ENCODE data around the gene PVR.
"Not testable (repeated sequence)": the region's sequence is repeated elsewhere in the genome, so short reads cannot be mapped to it uniquely, and the experiment has no call there.

The PVR gene

GRCh38 chr19:44624840-44625354, 18.8 kb upstream of the PVR start:
- H3K4me2 ChIP-seq (ENCODE audit: low read length) = no peak overlapping the region

DNA sequence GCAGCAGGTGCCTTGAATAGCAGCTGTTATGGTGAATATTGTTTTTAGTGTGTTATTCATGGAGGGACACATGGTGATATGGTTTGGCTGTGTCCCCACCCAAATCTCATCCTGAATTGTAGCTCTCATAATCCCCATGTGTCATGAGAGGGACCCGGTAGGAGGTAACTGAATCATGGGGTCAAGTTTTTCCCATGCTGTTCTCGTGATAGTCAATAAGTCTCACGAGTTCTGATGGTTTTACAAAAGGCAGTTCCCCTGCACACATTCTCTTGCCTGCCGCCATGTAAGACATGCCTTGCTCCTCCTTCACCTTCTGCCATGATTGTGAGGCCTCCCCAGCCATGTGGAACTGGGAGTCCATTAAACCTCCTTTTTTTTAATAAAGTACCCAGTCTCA, 18.1 kb upstream of the PVR start:
- H3K9me2 ChIP-seq (replicated peaks; ENCODE audit: control insufficient read depth, low read length); H3K9me3 ChIP-seq (ENCODE audit: control insufficient read depth, insufficient read depth, low read length); H3K27ac ChIP-seq (ENCODE audit: low read depth, low read length); H3K4me1 ChIP-seq (ENCODE audit: control insufficient read depth, low read length); H3K4me2 ChIP-seq (ENCODE audit: low read length); H3F3A ChIP-seq (ENCODE audit: control insufficient read depth, insufficient read depth); H3K27me3 ChIP-seq (ENCODE audit: control insufficient read depth, low read length); H3K36me3 ChIP-seq (ENCODE audit: control insufficient read depth, low read length); H3K4me3 ChIP-seq (ENCODE audit: low read length); H3K79me2 ChIP-seq (ENCODE audit: control insufficient read depth, low read length); H4K20me1 ChIP-seq (ENCODE audit: control insufficient read depth, insufficient read depth, low read depth, low read length): not testable (repeated sequence)

More at GRCh38 chr19:44624840-44625354, 18.8 kb upstream of the PVR start:
- Histone ChIP-seq H4K20me1 (ENCODE audit: control insufficient read depth, insufficient read depth, low read depth, low read length) (no peaks in the 10 kb centered on the region), H3K27ac (ENCODE audit: low read depth, low read length) (no peak overlapping the region), H3K36me3 (ENCODE audit: control insufficient read depth, low read length) (no peaks in the 10 kb centered on the region), H3K4me3 (ENCODE audit: low read length) (no peak overlapping the region), H3K4me1 (ENCODE audit: control insufficient read depth, low read length) (no peaks in the 10 kb centered on the region), H3F3A (ENCODE audit: control insufficient read depth, insufficient read depth) (no peaks in the 10 kb centered on the region), H3K9me3 (ENCODE audit: control insufficient read depth, insufficient read depth, low read length) (no peaks in the 10 kb centered on the region), H3K79me2 (ENCODE audit: control insufficient read depth, low read length) (no peaks in the 10 kb centered on the region), H3K27me3 (ENCODE audit: control insufficient read depth, low read length) (no peaks in the 10 kb centered on the region), H3K9me2 (replicated peaks; ENCODE audit: control insufficient read depth, low read length) (no peaks in the 10 kb centered on the region)
- TF ChIP-seq EZH2phosphoT487 (IDR thresholded peaks at IDR 0.05; ENCODE audit: borderline replicate concordance, low read length) = no peak
- TF ChIP-seq, protein P1, sequence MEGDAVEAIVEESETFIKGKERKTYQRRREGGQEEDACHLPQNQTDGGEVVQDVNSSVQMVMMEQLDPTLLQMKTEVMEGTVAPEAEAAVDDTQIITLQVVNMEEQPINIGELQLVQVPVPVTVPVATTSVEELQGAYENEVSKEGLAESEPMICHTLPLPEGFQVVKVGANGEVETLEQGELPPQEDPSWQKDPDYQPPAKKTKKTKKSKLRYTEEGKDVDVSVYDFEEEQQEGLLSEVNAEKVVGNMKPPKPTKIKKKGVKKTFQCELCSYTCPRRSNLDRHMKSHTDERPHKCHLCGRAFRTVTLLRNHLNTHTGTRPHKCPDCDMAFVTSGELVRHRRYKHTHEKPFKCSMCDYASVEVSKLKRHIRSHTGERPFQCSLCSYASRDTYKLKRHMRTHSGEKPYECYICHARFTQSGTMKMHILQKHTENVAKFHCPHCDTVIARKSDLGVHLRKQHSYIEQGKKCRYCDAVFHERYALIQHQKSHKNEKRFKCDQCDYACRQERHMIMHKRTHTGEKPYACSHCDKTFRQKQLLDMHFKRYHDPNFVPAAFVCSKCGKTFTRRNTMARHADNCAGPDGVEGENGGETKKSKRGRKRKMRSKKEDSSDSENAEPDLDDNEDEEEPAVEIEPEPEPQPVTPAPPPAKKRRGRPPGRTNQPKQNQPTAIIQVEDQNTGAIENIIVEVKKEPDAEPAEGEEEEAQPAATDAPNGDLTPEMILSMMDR (IDR thresholded peaks at IDR 0.05; ENCODE audit: low read depth, low read length, poor library complexity, severe bottlenecking) = no peak

- H4K20me1 ChIP-seq (ENCODE audit: control insufficient read depth, insufficient read depth, low read depth, low read length) = no peaks in the 10 kb centered on the region
- TF ChIP-seq, protein P1 (IDR thresholded peaks at IDR 0.05; ENCODE audit: low read depth, low read length, poor library complexity, severe bottlenecking) = no peak
- no peak for TF ChIP-seq EZH2phosphoT487 (IDR thresholded peaks at IDR 0.05; ENCODE audit: borderline replicate concordance, low read length)
- no peak overlapping the region for H3K4me3 ChIP-seq (ENCODE audit: low read length)
- no peaks in the 10 kb centered on the region for H3K36me3 ChIP-seq (ENCODE audit: control insufficient read depth, low read length)
- H3K79me2 ChIP-seq (ENCODE audit: control insufficient read depth, low read length) = no peaks in the 10 kb centered on the region
- H3K27ac ChIP-seq (ENCODE audit: low read depth, low read length) = no peak overlapping the region
- H3K27me3 ChIP-seq (ENCODE audit: control insufficient read depth, low read length) = no peaks in the 10 kb centered on the region
- H3K4me2 ChIP-seq (ENCODE audit: low read length) = no peak overlapping the region
- H3K4me1 ChIP-seq (ENCODE audit: control insufficient read depth, low read length) = no peaks in the 10 kb centered on the region
- no peaks in the 10 kb centered on the region for H3K9me3 ChIP-seq (ENCODE audit: control insufficient read depth, insufficient read depth, low read length)
- H3F3A ChIP-seq (ENCODE audit: control insufficient read depth, insufficient read depth) = no peaks in the 10 kb centered on the region
- no peaks in the 10 kb centered on the region for H3K9me2 ChIP-seq (replicated peaks; ENCODE audit: control insufficient read depth, low read length)
These were observed 17.6 kb upstream of the PVR start for GRCh38 chr19:44626048-44626624.

- no peak overlapping the region for H3K27ac ChIP-seq (ENCODE audit: low read depth, low read length)
- H3F3A ChIP-seq (ENCODE audit: control insufficient read depth, insufficient read depth) = no peaks in the 10 kb centered on the region
- H3K27me3 ChIP-seq (ENCODE audit: control insufficient read depth, low read length) = no peaks in the 10 kb centered on the region
- H3K4me3 ChIP-seq (ENCODE audit: low read length) = no peak overlapping the region
- H3K4me1 ChIP-seq (ENCODE audit: control insufficient read depth, low read length) = no peaks in the 10 kb centered on the region
- H3K9me3 ChIP-seq (ENCODE audit: control insufficient read depth, insufficient read depth, low read length) = no peaks in the 10 kb centered on the region
- TF ChIP-seq, protein P1 (IDR thresholded peaks at IDR 0.05; ENCODE audit: low read depth, low read length, poor library complexity, severe bottlenecking) = no peak
- TF ChIP-seq EZH2phosphoT487 (IDR thresholded peaks at IDR 0.05; ENCODE audit: borderline replicate concordance, low read length) = no peak
- H3K36me3 ChIP-seq (ENCODE audit: control insufficient read depth, low read length) = no peaks in the 10 kb centered on the region
- no peaks in the 10 kb centered on the region for H3K9me2 ChIP-seq (replicated peaks; ENCODE audit: control insufficient read depth, low read length)
- no peaks in the 10 kb centered on the region for H3K79me2 ChIP-seq (ENCODE audit: control insufficient read depth, low read length)
- no peaks in the 10 kb centered on the region for H4K20me1 ChIP-seq (ENCODE audit: control insufficient read depth, insufficient read depth, low read depth, low read length)
- no peak overlapping the region for H3K4me2 ChIP-seq (ENCODE audit: low read length)
These were observed 16.1 kb upstream of the PVR start for GRCh38 chr19:44627631-44628030.

Data from DOHH2 (cell line).